Measurements from ENCODE around the gene SLC25A4.

The SLC25A4 gene

DNA sequence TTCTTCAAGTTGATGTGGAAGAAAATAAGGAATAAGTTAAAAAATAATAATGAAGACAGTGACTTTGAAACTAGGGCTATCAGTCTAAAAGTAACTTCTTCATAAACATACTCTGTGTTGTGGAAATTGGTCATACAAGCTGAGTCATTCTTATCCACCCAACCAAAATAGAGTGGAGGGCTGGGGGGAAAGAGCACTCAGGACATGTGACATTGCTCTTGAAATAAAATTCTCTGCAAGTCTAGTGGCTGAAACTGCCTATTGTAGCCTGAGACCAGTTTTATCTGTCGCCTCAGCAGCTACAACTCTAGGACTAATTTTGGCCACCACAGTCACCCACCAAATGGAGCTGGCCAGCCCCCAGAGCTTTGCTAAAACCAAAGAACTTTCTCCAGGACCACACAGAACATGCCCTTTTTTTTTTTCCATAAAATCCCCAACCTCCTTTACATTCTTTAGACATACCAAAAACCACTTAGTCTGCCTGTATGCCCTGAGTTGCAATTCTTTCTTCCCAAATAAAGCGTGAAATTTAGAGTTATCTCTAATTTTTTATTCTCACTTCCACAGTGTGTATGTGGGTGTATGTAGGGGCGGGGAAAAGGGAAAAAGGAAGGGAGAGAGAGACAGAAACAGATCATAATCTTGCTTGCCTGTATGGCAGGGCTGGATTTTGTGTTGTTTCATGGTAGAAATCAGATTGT, 23.0 kb upstream of the SLC25A4 start:
- Histone ChIP-seq H3K4me1 (ENCODE audit: low read length) (no peaks in the 10 kb centered on the region), H2AFZ (ENCODE audit: low read depth, low read length) (no peak overlapping the region), H3K27ac (ENCODE audit: low read length) (no peak overlapping the region), H3K27me3 (ENCODE audit: low read depth, low read length) (no peaks in the 10 kb centered on the region), H3K4me3 (ENCODE audit: low read length) (no peak overlapping the region), H3K9me3 (ENCODE audit: insufficient read depth, low read length) (no peaks in the 10 kb centered on the region), H3K36me3 (replicated peaks; ENCODE audit: low read depth, low read length) (no peaks in the 10 kb centered on the region), H3K79me2 (ENCODE audit: low read length) (no peaks in the 10 kb centered on the region), H3K4me2 (ENCODE audit: low read length) (no peak overlapping the region), H4K20me1 (ENCODE audit: insufficient read depth, low read length) (no peaks in the 10 kb centered on the region), H3K9ac (ENCODE audit: low read length) (no peak overlapping the region)
- TF ChIP-seq, protein P1, sequence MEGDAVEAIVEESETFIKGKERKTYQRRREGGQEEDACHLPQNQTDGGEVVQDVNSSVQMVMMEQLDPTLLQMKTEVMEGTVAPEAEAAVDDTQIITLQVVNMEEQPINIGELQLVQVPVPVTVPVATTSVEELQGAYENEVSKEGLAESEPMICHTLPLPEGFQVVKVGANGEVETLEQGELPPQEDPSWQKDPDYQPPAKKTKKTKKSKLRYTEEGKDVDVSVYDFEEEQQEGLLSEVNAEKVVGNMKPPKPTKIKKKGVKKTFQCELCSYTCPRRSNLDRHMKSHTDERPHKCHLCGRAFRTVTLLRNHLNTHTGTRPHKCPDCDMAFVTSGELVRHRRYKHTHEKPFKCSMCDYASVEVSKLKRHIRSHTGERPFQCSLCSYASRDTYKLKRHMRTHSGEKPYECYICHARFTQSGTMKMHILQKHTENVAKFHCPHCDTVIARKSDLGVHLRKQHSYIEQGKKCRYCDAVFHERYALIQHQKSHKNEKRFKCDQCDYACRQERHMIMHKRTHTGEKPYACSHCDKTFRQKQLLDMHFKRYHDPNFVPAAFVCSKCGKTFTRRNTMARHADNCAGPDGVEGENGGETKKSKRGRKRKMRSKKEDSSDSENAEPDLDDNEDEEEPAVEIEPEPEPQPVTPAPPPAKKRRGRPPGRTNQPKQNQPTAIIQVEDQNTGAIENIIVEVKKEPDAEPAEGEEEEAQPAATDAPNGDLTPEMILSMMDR (IDR thresholded peaks at IDR 0.05; ENCODE audit: low read depth, low read length) = no peak
- no peak for TF ChIP-seq EZH2phosphoT487 (IDR thresholded peaks at IDR 0.05; ENCODE audit: low read depth)

DNA sequence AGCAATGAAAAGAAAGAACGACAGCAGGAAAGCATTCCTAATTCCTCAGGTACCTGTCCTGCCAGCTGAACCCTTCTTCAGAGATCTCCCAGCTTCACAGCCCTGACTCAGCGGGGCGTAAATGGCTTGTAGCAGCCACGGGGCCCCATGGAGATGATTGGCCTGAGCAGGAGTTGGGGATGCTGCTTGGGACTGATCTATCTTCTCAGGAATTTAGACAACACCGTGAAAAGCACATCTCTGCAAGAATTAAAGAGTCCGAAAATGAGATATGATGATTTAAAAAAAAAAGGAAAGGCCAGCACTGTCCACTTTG, 22.5 kb upstream of the SLC25A4 start:
- H3K4me3 ChIP-seq (ENCODE audit: low read length) = no peak overlapping the region
- H3K27me3 ChIP-seq (ENCODE audit: low read depth, low read length) = no peaks in the 10 kb centered on the region
- no peak overlapping the region for H3K4me2 ChIP-seq (ENCODE audit: low read length)
- H3K9ac ChIP-seq (ENCODE audit: low read length) = no peak overlapping the region
- no peaks in the 10 kb centered on the region for H3K9me3 ChIP-seq (ENCODE audit: insufficient read depth, low read length)
- TF ChIP-seq, protein P1 (IDR thresholded peaks at IDR 0.05; ENCODE audit: low read depth, low read length) = no peak
- no peak for TF ChIP-seq EZH2phosphoT487 (IDR thresholded peaks at IDR 0.05; ENCODE audit: low read depth)
- H3K36me3 ChIP-seq (replicated peaks; ENCODE audit: low read depth, low read length) = no peaks in the 10 kb centered on the region
- H4K20me1 ChIP-seq (ENCODE audit: insufficient read depth, low read length) = no peaks in the 10 kb centered on the region
- no peaks in the 10 kb centered on the region for H3K4me1 ChIP-seq (ENCODE audit: low read length)
- H2AFZ ChIP-seq (ENCODE audit: low read depth, low read length) = no peak overlapping the region
- H3K79me2 ChIP-seq (ENCODE audit: low read length) = no peaks in the 10 kb centered on the region
- H3K27ac ChIP-seq (ENCODE audit: low read length) = no peak overlapping the region

DNA sequence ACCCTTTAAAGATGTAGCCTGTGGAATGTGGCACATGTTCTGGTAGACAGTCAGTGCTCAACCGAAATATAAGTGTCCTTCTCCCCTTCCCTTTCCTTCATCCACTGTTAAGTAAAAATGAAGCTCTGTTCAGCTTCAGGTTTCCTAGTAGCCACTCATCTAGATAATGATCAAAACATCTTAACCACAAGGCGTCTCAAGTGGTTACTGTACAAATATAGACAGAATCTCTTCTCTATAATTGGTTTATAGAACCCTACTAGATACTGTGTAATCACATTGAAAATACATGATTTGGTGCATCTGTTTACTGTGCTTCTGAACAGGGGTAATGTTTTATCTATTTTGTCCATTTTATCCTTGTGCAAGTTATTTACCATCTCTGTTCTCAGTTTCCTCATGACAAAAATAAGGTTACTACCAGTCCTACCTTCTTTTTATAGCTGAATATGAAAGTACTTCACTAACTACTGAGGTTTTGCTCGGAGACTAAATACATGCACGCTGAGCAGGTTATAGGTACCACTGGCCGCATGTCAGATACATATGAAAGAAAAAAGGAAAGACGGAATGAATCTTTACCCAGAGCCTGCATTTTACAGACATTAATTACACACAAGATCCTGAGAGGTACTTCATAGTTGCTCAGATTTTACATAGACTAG, 20.3 kb upstream of the SLC25A4 start:
- Histone ChIP-seq H3K4me3 (ENCODE audit: low read length) (no peak overlapping the region), H3K79me2 (ENCODE audit: low read length) (no peaks in the 10 kb centered on the region), H3K9me3 (ENCODE audit: insufficient read depth, low read length) (no peaks in the 10 kb centered on the region), H3K27me3 (ENCODE audit: low read depth, low read length) (no peaks in the 10 kb centered on the region), H3K36me3 (replicated peaks; ENCODE audit: low read depth, low read length) (no peaks in the 10 kb centered on the region), H3K4me2 (ENCODE audit: low read length) (no peak overlapping the region), H2AFZ (ENCODE audit: low read depth, low read length) (no peak overlapping the region), H3K27ac (ENCODE audit: low read length) (no peak overlapping the region), H3K9ac (ENCODE audit: low read length) (no peak overlapping the region), H3K4me1 (ENCODE audit: low read length) (no peaks in the 10 kb centered on the region), H4K20me1 (ENCODE audit: insufficient read depth, low read length) (no peaks in the 10 kb centered on the region)
- TF ChIP-seq, protein P1 (IDR thresholded peaks at IDR 0.05; ENCODE audit: low read depth, low read length) = no peak
- no peak for TF ChIP-seq EZH2phosphoT487 (IDR thresholded peaks at IDR 0.05; ENCODE audit: low read depth)

DNA sequence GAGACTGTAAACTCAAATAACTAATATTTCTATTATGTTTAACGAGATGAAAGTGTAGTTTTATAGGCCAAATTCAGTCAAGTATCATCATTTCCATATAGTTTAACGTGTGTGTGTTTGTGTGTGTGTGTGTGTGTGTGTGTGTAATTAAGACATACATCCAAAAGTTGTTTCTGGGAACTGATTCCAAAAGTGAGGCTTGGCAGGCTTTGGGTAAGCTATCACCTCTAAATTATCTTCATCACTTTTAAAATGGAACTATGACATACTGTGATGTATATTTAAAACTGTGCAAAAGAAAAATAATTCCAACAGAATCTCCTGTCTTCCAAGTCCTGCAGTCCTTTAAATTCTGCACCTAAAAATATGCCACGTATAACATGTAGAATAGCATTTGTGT, 19.1 kb upstream of the SLC25A4 start:
- no peak overlapping the region for H3K4me2 ChIP-seq (ENCODE audit: low read length)
- no peaks in the 10 kb centered on the region for H3K9me3 ChIP-seq (ENCODE audit: insufficient read depth, low read length)
- H3K4me1 ChIP-seq (ENCODE audit: low read length) = no peaks in the 10 kb centered on the region
- no peak overlapping the region for H3K9ac ChIP-seq (ENCODE audit: low read length)
- no peak for TF ChIP-seq EZH2phosphoT487 (IDR thresholded peaks at IDR 0.05; ENCODE audit: low read depth)
- TF ChIP-seq, protein P1 (IDR thresholded peaks at IDR 0.05; ENCODE audit: low read depth, low read length) = no peak
- H3K27ac ChIP-seq (ENCODE audit: low read length) = no peak overlapping the region
- no peaks in the 10 kb centered on the region for H4K20me1 ChIP-seq (ENCODE audit: insufficient read depth, low read length)
- no peaks in the 10 kb centered on the region for H3K27me3 ChIP-seq (ENCODE audit: low read depth, low read length)
- H3K4me3 ChIP-seq (ENCODE audit: low read length) = no peak overlapping the region
- no peaks in the 10 kb centered on the region for H3K36me3 ChIP-seq (replicated peaks; ENCODE audit: low read depth, low read length)
- no peaks in the 10 kb centered on the region for H3K79me2 ChIP-seq (ENCODE audit: low read length)
- H2AFZ ChIP-seq (ENCODE audit: low read depth, low read length) = no peak overlapping the region
